ENCODE results near the gene CHMP1A. TPM values are rescaled to one million over a fixed set of nuclear protein-coding genes. Genes with fewer than 3 reads are reported as not detected.

The CHMP1A gene
- 102 and 114 TPM in 2 replicates for total RNA-seq

DNA sequence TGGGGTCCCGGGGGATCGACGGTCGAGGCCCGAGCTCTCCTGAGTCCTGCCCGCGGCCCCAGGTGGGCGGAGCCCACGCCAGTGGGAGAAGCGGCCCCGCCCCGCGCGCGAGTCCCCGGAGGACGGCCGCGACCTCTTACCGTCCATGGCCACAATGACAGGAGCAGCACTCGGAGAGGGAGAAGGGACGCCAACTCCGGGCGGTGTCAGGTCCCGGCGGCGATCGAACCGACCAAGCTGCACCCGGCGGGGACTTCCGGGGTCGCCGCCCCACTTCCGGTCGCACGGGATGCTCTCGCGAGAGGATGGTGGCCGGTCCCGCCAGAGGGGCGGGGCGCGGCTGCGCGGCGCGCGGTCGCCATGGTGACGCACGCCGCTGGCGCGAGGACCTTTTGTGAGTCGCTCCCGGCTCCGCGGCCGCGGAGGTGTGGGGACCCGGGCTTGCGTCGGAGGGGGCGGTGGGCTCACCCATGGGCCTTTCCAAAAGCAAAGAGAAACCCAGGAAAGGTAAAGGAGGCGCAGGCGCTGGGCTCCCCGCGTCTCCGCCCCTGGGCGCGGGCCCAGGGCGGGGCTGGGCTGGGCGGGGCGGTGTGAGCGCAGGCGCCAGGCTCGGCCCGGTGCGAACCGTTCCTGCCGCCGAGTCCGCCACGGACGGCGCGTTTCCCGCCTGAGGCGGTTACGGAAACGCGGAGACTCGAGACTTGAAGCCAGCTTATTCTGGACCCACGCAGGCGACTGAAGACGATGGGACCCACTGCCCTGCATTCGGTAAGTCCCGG, at the start of gene CHMP1A, which contains the start of gene SPATA33:
Gene CHMP1A, minus strand, starts transcription at position 267 of the 779 bp plus-strand sequence. Its CDS starts 120 bp downstream, at position 147.
Gene SPATA33, plus strand, starts transcription at position 395 of the 779 bp plus-strand sequence. Its CDS starts 76 bp downstream, at position 471.

DNA sequence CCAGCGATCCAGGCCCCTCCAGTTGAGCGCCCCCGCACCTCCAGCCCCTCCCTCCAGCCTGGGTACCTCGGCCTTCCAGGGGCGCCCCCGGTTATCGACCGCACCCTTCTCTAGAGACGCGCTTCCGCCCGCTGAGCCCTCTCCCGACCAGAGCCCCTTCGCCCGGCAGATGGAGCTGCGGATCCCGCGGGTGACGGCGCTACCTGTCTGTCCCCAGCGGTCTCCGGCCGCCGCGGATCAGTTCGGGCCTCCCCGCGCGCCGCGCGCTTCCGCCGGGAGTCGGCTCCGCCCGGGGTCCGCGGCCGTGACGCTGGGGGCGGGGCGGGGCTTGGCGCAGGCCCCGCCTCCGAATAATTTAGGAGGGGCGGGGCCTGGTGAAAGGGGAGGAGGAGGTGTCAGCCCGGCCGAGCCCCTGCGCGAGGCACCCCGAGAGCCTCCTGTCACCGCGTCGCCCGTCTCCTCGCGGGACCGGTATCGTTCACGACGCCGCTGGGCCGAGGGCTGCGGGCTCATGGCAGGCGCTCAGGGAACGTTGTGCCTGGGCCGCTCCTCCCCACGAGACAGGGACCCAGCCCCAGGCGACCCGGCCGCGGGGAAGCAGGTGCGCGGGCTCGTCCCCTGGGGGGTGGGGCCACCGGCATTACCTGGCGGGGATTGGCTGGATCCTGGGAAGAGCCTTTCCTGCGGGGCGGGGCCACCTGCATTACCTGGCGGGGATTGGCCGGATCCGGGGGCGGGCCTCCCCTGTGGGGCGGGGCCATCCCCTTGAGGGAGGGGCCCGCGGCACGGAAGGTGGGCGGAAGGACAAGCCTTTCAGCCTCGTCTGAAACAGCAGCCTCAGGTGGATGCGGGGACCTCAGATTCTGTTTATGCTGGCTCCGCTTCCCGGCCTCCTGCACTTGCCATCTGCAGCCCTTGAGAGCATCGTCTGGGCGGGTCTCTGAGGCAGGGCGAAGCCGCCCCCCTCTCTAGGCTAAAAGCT, 44.2 kb upstream of the CHMP1A start, which contains the start of gene SPATA2L:
Gene SPATA2L, minus strand, starts transcription at position 281 of the 982 bp plus-strand sequence. CDS start 473 bp downstream, outside the sequence.

DNA sequence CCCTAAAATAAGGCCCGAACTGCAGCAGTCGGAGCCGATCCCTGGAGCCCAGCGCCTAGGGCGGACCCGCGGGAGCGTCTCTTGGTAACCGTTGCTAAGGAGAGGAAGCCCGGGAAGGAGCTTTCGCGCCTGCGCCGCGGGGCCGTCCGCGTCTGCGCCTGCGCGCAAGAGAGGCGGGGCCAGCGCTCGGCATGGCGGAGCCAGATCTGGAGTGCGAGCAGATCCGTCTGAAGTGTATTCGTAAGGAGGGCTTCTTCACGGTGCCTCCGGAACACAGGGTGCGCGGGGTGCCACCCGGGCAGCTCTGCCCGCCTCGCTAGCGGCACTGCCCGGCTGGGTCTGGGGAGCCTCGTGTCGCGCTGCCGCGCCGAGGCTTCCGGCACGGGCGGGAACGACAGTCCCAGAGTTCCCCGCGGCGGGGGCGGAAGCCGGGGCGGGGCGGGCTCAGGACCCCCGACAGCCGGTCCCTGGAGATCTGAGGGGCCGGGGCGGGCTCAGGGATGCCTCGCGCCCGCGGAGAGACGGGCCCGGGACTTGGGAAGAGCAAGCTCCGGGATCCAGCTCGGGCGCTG, 29.1 kb upstream of the CHMP1A start, which contains the start of gene CDK10:
Gene CDK10, plus strand, starts transcription at position 170 of the 572 bp plus-strand sequence. Its CDS starts 22 bp downstream, at position 192.

DNA sequence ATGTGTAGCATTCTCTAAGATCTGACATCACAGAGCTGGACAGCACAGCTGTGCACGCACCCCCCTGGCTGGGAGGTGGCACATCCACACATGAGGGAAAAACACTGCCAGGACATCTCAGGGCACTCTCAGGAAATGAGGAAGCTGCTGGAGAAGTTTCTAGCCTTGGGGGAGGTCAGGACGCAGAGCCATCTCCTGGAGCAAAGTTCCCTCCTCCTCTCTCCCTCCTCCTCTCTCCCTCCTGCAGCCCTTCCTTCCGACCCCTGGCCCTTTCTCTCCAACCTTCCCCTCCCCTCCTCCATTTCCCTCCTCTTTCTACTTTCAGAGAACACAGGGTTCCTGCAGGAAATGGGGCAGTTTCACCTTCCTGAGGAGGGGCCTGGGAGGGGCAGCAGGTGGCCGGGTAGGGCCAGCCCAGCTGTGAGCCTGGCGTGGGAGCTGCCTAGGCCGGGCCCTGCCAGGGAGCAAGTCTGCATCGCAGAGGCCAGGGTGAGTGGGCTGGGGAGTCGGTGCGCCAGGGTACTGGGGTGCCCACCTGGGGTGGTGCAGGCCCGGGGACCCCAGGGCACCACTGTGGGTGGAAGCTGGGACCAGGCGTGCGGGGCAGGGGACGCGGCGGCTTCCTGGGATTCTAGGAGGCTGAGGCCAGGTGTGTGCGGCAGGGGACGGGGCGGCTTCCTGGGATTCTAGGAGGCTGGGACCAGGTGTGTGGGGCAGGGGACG, 44.1 kb downstream of the CHMP1A start, which contains the start of gene DPEP1:
Gene DPEP1, plus strand, starts transcription at position 412 of the 723 bp plus-strand sequence. CDS start 16,769 bp downstream, outside the sequence.

Other genes starting within 250 kb of the CHMP1A start
- 35.7 and 71.6 TPM in 2 replicates for gene ANKRD11, start 167.1 kb downstream of the CHMP1A start, total RNA-seq
- 88.0 and 108 TPM in 2 replicates for gene SPG7, start 149.3 kb downstream of the CHMP1A start, total RNA-seq
- gene RPL13, start 97.0 kb downstream of the CHMP1A start, total RNA-seq, result 2,820 and 4,525 TPM in 2 replicates
- gene CPNE7, start 82.0 kb downstream of the CHMP1A start, total RNA-seq, result 3.2 and 9.7 TPM in 2 replicates
- gene DPEP1, start 44.1 kb downstream of the CHMP1A start, total RNA-seq, result 0.61 TPM in 1 of 2 replicates, not detected in the other
- 1.9 and 3.5 TPM in 2 replicates for gene SPATA33, start 128 bp upstream of the CHMP1A start, total RNA-seq
- 44.2 and 57.1 TPM in 2 replicates for gene CDK10, start 29.0 kb upstream of the CHMP1A start, total RNA-seq
- 20.2 and 21.1 TPM in 2 replicates for gene SPATA2L, start 44.0 kb upstream of the CHMP1A start, total RNA-seq
- 3.0 and 4.9 TPM in 2 replicates for gene VPS9D1, start 63.2 kb upstream of the CHMP1A start, total RNA-seq
- 22.4 and 26.3 TPM in 2 replicates for gene ZNF276, start 63.8 kb upstream of the CHMP1A start, total RNA-seq
- gene FANCA, start 158.9 kb upstream of the CHMP1A start, total RNA-seq, result 18.5 and 28.3 TPM in 2 replicates
- gene SPIRE2, start 170.8 kb upstream of the CHMP1A start, total RNA-seq, result 0.32 and 0.91 TPM in 2 replicates
- gene TCF25, start 215.9 kb upstream of the CHMP1A start, total RNA-seq, result 146 and 191 TPM in 2 replicates